K562 treated with DMSO at 1 percent for 48 hours (cell line): Measurements from ENCODE around the gene GOLGA8T. TPM values are rescaled to one million over a fixed set of nuclear protein-coding genes. Genes with fewer than 3 reads are reported as not detected.

Experiments used
- total RNA-seq: library from RNA; unstranded; fragments of 300-600 nt; gene quantifications from 2 replicates; pipeline ENCODE4 v1.2.3, GENCODE V29; 2022; ENCODE audit warnings: low replicate concordance; ENCODE audit errors: extremely low read depth

GOLGA8T gene, protein sequence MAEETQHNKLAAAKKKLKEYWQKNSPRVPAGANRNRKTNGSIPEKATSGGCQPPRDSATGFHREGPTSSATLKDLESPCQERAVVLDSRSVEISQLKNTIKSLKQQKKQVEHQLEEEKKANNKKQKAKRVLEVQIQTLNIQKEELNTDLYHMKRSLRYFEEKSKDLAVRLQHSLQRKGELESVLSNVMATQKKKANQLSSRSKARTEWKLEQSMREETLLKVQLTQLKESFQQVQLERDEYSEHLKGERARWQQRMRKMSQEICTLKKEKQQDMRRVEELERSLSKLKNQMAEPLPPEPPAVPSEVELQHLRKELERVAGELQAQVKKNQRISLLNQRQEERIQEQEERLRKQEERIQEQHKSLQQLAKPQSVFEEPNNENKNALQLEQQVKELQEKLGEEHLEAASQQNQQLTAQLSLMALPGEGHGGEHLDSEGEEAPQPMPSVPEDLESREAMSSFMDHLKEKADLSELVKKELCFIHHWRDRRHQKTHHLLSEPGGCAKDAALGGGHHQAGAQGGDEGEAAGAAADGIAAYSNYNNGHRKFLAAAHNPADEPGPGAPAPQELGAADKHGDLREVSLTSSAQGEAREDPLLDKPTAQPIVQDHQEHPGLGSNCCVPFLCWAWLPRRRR
- total RNA-seq, result not detected in 2 replicates

DNA sequence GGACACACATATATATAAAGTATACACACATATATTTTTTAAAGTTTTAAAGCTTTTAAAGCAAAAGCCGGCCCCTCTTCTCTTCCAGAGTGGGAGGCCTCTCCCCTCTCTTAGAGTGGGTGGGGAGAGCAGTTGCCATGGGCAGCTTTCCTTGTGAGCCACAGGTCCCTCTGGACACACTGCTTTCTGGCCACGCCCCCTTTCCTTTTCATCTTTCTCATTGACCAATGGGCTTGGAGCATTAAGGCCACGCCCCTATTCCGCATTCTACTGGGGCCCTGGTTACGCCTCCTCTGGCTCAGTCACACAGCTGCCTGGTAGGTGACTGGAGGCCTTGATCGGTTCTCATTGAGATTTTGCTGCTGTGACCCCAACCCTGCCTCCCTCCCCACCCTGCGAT is at the start of gene GOLGA8T:
GOLGA8T (plus strand) TSS at position 301 of the 400 bp plus-strand sequence; CDS start at position 399, 98 bp downstream.

Other genes starting within 250 kb of the GOLGA8T start
- gene GOLGA8J, start 52.1 kb upstream of the GOLGA8T start, total RNA-seq, result not detected in 2 replicates